Medulla oblongata (tissue), 1 donor: ENCODE measurements around the gene PDE6B.
"Not testable (repeated sequence)": the region's sequence is repeated elsewhere in the genome, so short reads cannot be mapped to it uniquely, and the experiment has no call there.

Experiments
- DNase-seq: peaks from one replicate; pipeline ENCODE4 v3.0.0-alpha.2; 2015; ENCODE audit errors: extremely low spot score

PDE6B gene

GRCh38 chr4:624705-625590, at the start of gene PDE6B:
TSS of gene PDE6B (plus strand) at chr4:625573. CDS start at chr4:625627, 54 bp downstream.
- DNase-seq = no peak

DNA sequence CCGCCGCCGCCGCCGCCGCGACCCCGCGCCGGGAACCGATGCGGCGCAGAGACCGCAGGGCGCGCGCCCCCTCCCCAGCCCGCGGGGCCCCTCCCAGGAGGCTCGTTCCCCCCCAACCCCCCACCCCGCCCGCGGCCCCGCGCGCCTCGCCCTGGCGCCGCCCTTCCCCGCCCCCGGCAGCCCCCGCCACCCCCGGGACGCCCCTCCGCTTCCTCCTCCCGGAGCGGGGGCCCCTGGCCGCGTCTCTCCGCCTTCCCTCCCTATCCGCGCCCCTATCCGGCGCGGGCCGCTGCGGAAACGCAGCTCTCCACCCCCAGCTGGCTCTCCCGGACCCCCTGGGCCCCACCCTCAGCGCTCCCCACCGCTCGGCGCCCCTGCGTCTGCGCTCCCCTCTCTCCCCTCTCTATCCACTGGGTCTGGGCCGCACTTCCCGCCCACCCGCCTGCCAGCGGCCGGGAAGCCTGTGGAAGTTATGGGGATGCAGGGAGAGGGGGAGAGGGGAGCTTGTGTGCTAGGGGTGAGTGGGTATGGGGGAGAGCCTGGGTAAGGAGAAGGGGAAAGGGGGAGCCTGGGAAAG, 49.0 kb upstream of the PDE6B start, which contains the start of gene TMEM271:
Gene TMEM271, minus strand, starts transcription at position 51 of the 577 bp plus-strand sequence. CDS start 233 bp downstream, outside the sequence.
- no peak for DNase-seq

- DNase-seq = no peak
Measured at GRCh38 chr4:576991-577498, 48.3 kb upstream of the PDE6B start.

DNA sequence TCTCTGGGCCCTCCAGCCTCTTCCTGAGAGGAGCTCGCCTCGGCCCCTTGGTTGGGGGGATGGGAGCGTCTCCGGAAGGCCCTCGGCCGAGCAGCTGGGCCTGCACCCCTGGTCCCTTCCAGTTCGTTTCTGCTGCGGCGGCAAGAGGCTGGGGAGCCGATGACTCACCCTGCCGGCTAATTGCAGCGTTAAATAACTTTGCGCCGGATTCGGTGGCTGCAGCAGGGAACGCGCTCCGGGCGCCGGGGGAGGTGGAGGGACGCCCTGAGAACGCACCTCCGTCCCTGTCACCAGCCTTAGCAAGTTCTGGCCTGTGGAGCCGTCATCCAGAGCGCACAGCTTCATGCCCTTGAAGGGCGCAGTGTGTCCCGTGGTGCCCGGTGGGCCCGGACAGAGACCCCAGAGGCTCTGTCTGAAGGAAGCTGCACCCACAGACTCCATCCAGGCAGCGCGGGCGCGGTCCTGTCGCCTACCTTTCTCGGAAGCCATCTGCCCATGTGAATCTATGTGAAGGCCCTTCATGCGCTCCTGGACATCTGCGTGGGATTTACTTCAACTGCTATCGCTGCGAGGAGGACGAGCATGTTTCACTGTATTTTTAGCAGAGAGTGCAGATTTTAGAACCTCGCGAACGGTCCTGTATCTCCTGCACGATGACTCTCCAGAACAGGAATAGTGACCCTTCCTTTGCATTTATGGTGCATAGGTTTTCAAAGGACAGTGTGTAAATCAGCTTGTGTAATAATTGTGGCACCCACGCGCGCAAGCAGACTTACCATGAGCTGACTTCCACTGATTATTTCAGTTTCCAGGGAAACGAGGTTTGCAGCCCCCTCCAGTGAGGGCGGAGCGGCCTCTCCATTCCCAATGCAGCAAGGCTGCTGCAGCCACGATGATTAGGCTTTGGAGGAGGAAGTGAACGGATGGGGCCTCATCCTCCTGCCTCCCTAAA, 47.6 kb upstream of the PDE6B start:
- DNase-seq = no peak

GRCh38 chr4:578451-579443, 46.6 kb upstream of the PDE6B start:
- no peak for DNase-seq

- no peak for DNase-seq
Measured at GRCh38 chr4:579543-580175, 45.7 kb upstream of the PDE6B start.

- no peak for DNase-seq
Measured at GRCh38 chr4:581181-581580, 44.2 kb upstream of the PDE6B start.

GRCh38 chr4:581753-582361, 43.5 kb upstream of the PDE6B start:
- DNase-seq = no peak

GRCh38 chr4:583820-584219, 41.6 kb upstream of the PDE6B start:
- DNase-seq = no peak

DNA sequence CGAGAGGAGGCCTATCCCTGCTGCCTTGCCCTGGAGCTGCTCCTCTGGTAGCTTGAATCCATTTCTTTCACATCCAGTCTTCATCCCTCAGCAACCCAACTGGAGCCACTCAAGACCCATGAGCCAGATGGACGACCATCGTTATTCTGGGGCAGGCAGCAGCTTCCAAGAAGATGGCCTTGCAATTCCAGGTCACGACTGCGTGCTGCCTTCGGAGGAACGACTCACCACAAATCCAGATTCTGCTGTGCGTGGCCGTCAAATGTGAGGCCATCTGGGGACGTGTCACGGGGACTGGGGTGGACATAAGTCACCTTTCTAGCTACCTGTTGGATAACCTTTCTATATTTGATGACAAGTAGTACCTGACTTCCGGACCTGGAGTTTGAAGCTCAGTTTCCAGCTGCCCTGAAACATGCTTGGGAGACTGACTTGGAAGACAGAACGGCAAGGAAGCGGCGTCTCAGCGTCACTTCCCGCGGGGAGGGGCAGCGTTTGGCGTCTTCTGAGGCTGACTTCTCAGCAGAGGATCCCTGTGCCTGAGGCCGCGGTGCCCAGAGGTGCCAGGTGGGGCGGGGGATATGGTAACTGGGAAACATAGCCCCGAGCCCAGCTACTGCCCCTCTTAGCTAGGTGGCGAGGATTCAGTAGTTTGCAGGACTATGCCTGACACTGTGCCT, 37.6 kb upstream of the PDE6B start:
- DNase-seq = no peak

DNA sequence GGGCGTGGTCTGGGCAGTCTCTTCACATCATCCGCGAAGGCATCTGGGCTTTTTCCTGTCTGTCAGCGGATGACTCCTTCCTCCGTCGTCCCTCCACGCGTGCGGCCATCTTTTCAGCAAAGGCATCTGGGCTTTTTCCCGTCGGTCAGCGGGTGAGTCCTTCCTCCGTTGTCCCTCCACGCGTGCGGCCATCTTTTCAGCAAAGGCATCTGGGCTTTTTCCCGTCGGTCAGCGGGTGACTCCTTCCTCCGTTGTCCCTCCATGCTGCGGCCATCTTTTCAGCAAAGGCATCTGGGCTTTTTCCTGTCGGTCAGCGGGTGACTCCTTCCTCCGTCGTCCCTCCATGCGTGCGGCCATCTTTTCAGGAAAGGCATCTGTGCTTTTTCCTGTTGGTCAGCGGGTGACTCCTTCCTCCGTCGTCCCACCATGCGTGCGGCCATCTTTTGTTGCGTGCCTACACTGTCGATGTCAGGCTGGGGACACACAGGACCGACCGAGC, 37.0 kb upstream of the PDE6B start:
- no peak for DNase-seq

GRCh38 chr4:589219-589963, 36.0 kb upstream of the PDE6B start:
- no peak for DNase-seq

DNA sequence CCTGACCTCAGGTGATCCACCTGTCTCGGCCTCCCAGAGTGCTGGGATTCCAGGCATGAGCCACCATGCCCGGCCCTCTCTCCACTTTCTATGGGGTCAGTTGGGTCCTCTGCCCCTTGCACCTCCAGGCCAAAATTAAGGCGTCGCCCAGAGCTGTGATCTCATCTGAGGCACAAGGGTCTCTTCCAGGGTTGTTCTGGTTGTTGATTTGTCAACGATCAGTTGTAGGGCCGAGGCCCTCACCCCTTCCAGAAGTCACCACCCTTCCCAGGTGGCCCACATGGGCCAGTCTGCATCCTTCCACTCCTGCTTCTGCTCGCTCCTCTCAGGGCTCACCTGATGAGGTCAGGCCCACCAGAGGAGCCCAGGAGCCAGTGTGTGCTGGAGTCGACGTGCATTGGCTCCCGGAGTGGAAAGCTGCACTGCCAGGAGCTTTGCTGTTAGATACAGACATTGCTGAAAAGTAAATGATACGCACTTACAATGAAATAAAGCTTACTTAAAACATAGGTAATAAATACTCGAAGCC, 35.0 kb upstream of the PDE6B start:
- DNase-seq = no peak

- DNase-seq = not testable (repeated sequence)
Measured at GRCh38 chr4:592178-592577, 33.2 kb upstream of the PDE6B start.

GRCh38 chr4:592825-593520, 32.4 kb upstream of the PDE6B start:
- DNase-seq = no peak

- no peak for DNase-seq
Measured at GRCh38 chr4:598925-599324, 26.4 kb upstream of the PDE6B start.

DNA sequence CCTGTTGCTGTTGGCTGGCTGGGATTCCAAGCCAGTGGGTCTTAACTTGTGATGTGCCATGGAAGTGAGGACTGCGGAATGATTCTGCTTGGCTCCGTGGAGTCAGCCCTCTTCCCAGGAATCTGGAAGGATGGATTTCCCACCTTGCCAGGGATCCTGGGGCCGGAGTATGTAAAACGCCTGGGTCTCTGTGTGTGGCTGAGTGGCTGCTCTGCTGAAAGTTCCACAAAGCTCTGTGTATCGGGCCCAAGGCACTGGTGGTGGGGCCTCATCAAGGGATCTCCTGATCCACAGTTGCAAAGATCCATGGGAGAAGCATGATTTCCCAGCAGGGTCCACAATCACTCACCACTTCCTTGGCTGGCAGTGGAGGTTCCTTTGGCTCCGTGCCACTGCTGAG, 25.2 kb upstream of the PDE6B start:
- DNase-seq = no peak
